IgD-negative memory B cell (primary cell): ENCODE data around the gene RPS6KL1. TPM values are rescaled to one million over a fixed set of nuclear protein-coding genes. Genes with fewer than 3 reads are reported as not detected.

Experiments
- H3K27ac Mint-ChIP-seq, 3 donors: one replicate each; pipeline ENCODE4 v1.8.0; 2020 to 2022; ENCODE audit warnings: mild to moderate bottlenecking in 3 of 3, mixed read lengths in 3 of 3, moderate library complexity in 1 of 3
- H3K27me3 Mint-ChIP-seq: one replicate; pipeline ENCODE4 v1.8.0; 2021; ENCODE audit warnings: mixed read lengths
- H3K36me3 Mint-ChIP-seq: one replicate; pipeline ENCODE4 v1.8.0; 2020; ENCODE audit warnings: mild to moderate bottlenecking, mixed read lengths
- H3K4me1 Mint-ChIP-seq, 3 donors: one replicate each; pipeline ENCODE4 v1.8.0; 2020 to 2022; ENCODE audit warnings: mixed read lengths in 3 of 3, mild to moderate bottlenecking in 1 of 3
- H3K4me3 Mint-ChIP-seq, 4 donors: one replicate each; pipeline ENCODE4 v1.8.0; 2020 to 2022; ENCODE audit warnings: mild to moderate bottlenecking in 4 of 4, mixed read lengths in 4 of 4, moderate library complexity in 3 of 4
- H3K9me3 Mint-ChIP-seq, 3 donors: one replicate each; pipeline ENCODE4 v1.8.0; 2020 to 2021; ENCODE audit warnings: mixed read lengths in 3 of 3, mild to moderate bottlenecking in 1 of 3
- polyA plus RNA-seq: library from polyadenylated mRNA; unstranded; fragments of 300-500 nt; fragmentation: Illumina TruSeq; gene quantifications from one replicate; pipeline ENCODE4 v1.2.3, GENCODE V29; 2021

The RPS6KL1 gene
- polyA plus RNA-seq, 1 donor from 2014 or later, result 1.4 TPM

DNA sequence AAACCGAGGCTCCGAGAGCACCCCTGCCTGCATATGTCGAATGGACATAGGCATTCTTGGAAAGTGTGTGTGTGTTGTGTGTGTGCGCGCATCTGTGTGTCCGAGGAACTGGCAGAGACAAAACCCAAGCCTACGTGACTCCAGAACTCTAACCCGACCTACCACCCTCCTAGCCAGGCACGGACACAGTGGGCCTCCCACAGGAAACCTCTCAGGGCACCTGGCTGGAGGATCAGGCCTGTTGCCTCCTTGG lies 32.9 kb upstream of the RPS6KL1 start:
- Mint-ChIP-seq H3K27me3 (peaks cover 8% of the 10 kb centered on the region), H3K9me3 (no peaks in the 10 kb centered on the region), H3K4me1 (peaks cover 0 to 3% (median 0%) of the 10 kb centered on the region in 3 donors), H3K36me3 (peaks cover 2% of the 10 kb centered on the region), H3K27ac (no peak overlapping the region), H3K4me3 (peak overlapping the region in 3 of 4 donors; percentile 58 to 79 (median 62))

DNA sequence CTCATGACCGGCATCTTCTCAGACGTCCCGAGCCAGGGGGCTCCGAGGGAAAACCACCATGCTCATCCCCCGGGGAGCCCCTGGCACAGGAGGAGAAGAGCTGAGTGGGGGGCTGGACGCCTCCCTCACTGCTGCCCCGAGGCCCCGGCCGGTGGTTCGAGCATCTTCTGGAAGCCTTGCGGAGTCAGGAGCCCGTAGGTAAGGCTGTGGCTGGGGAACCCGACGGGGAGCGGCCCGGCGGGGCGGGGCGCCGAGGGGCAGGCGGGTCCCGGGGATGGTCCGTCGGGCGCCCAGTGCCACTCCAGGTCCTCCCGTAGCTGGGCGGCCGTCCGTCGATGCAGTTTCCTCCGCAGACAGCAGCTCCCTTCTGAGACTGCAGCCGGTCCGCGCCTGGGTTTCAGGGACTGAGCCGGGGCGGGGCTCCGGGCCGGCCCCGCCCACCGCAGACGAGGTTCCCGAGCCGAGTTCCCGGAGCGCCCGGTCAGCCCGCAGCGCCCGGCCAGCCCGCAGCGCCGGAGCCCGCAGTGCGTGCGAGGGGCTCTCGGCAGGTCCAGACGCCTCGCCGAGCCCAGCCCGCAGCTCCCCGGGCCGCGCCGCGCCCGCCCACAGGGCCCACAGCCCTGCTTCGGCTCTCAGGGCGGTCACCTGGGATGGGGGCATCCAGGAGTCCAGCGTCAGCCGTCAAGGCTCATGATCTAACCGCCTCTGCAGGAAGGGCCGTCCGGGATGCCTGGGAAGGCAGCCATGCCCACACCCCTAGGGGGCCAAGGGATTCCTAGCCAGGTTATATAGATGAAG lies 32.4 kb upstream of the RPS6KL1 start, which contains the start of gene PGF:
TSS of gene PGF (minus strand) at position 369 of the 798 bp plus-strand sequence. CDS start at position 14, 355 bp downstream.
- Mint-ChIP-seq H3K27me3 (peaks cover 8% of the 10 kb centered on the region), H3K36me3 (peaks cover 2% of the 10 kb centered on the region), H3K9me3 (no peaks in the 10 kb centered on the region), H3K4me1 (peaks cover 0 to 3% (median 0%) of the 10 kb centered on the region in 3 donors), H3K4me3 (peak within 1 kb of the TSS in 3 of 4 donors; percentile 62 to 81 (median 79)), H3K27ac (peak within 1 kb of the TSS in 1 of 3 donors; percentile 9)

DNA sequence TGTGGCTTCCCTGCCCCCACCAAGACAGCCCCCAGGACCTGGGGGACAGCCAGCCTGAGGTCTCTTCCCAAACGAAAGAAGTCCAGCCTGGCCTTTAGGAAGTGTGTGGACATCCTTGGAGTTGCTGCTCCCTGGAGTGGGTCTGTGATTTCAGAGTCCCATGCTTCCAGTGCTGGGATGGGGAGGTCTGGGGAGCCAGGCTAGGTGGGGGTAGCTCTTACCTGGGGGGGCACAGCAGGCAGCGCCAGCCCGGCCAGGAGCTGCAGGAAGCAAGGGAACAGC lies 31.8 kb upstream of the RPS6KL1 start:
- Mint-ChIP-seq H3K27ac (no peak overlapping the region), H3K9me3 (no peaks in the 10 kb centered on the region), H3K4me1 (peaks cover 0 to 5% (median 0%) of the 10 kb centered on the region in 3 donors), H3K4me3 (peak overlapping the region in 2 of 4 donors; percentile 54 to 72), H3K36me3 (peaks cover 2% of the 10 kb centered on the region), H3K27me3 (peaks cover 9% of the 10 kb centered on the region)

DNA sequence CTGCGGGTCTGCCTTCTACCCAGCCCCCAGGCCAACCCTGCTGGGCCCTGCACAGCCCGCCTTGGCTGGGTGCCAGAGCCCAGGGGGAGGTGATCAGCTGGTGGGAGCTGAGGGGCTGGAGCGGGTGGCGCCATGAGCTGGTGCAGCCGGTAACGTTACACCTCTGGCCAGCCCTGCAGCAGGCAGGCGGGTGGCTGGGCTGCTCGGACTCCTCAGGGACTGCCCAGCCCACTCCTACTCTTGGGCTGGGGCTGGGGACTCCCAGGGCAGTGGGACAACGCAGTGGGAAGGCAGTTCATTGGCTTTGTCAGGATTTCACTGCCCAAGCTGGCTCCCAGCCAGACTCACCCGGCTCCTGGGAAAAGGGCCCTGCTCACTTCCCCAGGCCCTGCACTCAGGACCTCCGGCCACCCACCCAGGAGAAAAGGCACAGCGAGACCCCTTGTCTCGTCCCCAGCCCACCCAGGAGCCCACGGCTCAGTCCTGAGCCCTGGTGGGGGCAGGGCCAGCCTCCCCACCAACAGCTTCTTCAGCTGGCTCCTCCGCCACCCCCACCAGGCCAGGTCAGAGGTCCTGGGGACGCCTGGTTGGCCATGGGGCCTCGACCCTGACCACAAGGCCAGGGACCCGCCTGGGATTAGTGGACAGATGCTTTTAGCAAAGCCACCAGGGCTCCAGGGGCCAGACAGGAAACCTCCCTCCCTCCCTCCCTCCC lies 31.3 kb upstream of the RPS6KL1 start:
- peaks cover 0 to 6% (median 0%) of the 10 kb centered on the region in 3 donors for H3K4me1 Mint-ChIP-seq
- peaks cover 2% of the 10 kb centered on the region for H3K36me3 Mint-ChIP-seq
- no peak overlapping the region for H3K27ac Mint-ChIP-seq
- H3K9me3 Mint-ChIP-seq, result no peaks in the 10 kb centered on the region
- no peak overlapping the region for H3K4me3 Mint-ChIP-seq
- peaks cover 12% of the 10 kb centered on the region for H3K27me3 Mint-ChIP-seq

DNA sequence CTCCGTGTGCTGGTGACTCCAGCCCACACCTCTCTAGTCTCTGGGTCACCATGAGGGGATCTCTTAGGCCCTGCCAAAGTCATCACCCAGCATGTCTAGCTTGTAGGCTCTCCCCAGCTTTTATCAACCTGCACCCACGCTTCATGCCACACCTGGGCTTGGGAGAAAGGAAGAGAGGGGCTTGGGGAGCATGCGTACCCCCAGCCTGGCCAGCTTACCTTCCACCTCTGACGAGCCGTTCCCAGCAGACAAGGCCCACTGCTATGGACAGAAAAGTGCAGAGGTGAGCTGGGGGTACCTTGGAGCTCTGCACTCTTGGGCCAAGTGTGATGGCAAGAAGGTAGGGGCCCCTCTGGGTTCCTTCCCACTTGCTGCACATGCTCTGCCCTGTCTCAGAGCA lies 30.6 kb upstream of the RPS6KL1 start:
- H3K4me3 Mint-ChIP-seq, result no peak overlapping the region
- H3K9me3 Mint-ChIP-seq, result no peaks in the 10 kb centered on the region
- peaks cover 12% of the 10 kb centered on the region for H3K27me3 Mint-ChIP-seq
- no peak overlapping the region for H3K27ac Mint-ChIP-seq
- peaks cover 2% of the 10 kb centered on the region for H3K36me3 Mint-ChIP-seq
- H3K4me1 Mint-ChIP-seq, result peaks cover 0 to 6% (median 0%) of the 10 kb centered on the region in 3 donors

DNA sequence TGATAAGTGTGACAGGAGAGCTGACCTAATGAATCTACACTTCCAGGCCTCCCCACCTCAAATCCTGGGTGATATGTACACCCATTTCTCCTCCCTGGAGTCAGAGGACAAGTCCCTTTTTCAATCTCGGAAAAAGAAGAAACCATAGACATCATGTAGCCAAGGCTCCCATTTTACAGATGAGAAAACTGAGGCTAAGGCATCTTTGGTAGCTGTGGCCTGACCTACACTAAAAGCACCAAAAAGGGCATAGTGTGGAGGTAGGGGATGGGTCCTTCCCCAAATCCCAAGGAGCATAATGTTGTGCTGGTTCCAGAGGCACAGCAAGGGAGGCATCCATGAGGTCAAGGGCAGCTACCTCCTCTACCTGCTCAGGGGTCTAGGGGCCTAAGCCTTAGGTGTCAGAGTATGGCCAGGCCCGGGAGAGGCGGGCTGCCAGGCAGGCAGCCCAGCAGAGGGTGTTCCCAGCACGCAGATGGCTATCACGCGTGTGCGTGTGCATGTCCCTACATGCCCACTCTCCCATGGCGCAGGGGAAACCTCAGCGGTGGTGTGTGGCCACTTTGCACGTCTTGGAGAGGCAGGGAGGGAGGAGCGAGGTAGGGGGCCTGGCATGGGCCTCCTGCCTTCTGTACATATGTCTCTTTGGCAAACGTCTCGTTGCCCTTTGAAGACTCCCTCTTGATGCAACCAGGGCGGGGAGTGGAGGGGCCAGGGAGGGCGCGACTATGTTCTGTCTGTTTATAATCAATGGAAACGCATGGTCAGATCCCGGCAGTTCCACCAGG lies 29.8 kb upstream of the RPS6KL1 start:
- Mint-ChIP-seq H3K27ac (no peak overlapping the region), H3K4me1 (peaks cover 0 to 6% (median 0%) of the 10 kb centered on the region in 3 donors), H3K36me3 (peaks cover 2% of the 10 kb centered on the region), H3K27me3 (peaks cover 12% of the 10 kb centered on the region), H3K4me3 (peak overlapping the region in 1 of 4 donors; percentile 60), H3K9me3 (no peaks in the 10 kb centered on the region)

DNA sequence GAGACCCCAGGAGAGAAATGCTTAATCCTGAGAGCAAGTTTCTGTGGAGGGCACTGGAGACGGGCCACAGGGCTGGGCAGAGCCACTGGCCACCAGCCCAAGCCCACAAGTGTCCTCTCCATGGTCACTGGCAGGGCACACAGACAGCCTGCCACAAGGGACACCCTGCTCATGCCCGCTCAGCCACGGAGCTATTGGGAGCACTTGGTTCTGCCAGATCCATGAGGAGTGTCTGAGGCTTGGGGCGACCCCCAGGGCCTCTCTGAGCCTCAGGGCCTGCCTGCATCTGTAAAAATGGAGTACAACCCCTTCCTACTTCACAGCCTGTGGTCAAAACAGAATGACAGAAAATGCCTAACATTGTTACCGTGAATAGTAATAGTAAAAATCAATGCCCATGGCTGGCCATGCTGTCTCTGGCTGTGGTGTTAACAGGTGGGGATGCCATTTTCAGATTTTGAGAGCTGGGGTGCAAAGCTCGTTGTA lies 29.2 kb upstream of the RPS6KL1 start:
- Mint-ChIP-seq H3K27me3 (peaks cover 12% of the 10 kb centered on the region), H3K4me1 (peaks cover 0 to 6% (median 0%) of the 10 kb centered on the region in 3 donors), H3K4me3 (no peak overlapping the region), H3K9me3 (no peaks in the 10 kb centered on the region), H3K27ac (no peak overlapping the region), H3K36me3 (peaks cover 2% of the 10 kb centered on the region)

DNA sequence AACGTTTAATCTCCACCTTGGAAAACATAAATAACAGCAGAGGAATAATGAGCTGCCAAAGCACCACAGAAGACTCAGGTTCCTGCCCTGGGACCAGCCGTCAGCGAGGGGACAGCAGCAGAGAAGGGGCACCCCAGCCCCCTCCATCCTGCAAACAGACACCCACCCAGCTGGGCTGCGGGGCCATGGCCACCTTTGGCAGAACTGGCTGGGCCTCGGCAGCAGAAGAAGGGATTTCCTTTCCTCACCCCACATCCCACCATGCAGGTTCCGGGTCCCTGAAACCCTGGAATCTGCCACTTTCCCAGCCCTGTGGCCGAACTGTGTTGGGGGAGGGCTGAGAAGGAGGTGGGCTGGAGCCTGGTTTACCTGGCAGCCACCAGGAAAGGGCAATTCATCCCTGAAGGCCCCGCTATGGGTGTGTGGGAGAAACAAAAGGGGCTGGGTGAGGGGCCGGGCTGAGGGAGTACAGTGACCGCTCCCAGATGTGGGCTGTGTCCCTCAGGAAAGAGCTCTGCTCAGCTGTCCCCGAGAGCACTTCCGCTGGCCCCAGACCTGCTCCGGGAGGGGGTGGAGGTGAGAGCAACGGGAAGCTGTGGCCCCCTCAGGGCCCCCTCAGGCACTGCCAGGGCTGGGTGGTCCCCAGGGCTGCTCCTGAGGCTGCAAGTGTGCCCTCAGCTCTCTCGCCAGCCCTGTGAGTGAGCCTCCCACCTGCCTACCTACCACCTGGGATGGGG lies 28.6 kb upstream of the RPS6KL1 start:
- Mint-ChIP-seq H3K27me3 (peaks cover 12% of the 10 kb centered on the region), H3K36me3 (peaks cover 2% of the 10 kb centered on the region), H3K4me1 (peaks cover 2 to 11% (median 5%) of the 10 kb centered on the region in 3 donors), H3K9me3 (no peaks in the 10 kb centered on the region), H3K4me3 (no peak overlapping the region), H3K27ac (no peak overlapping the region)

DNA sequence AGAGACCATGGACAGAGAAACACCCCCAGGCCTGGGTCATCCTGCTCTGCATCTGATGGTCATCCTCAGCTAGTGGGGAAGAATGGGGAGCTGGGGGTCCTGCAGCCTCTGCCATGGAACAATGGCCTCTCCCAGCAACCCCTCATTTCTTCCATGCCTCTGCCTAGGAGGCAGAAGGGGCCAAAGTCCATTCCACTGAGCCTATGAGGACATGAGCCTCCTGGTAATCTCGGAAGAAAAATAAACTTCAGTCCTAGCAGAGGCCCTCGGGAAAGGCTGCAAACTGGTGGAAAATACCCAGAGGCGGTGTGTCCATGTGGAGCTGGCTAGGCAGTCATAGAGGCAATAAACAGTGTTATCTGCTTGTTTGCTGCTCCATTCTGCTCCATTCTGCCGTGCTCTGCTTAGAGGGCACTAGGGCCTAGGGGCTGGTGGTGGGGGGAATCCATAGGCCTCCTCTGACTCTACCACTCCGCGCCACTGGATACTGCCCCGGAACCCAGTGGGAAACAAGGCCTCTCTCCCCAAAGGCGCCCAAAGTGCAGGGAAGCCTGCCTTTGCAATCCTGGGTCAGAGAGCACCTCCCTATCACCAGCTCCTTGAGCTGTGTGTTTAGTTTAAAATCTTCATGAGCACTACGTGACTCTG lies 27.9 kb upstream of the RPS6KL1 start:
- Mint-ChIP-seq H3K4me1 (peaks cover 8 to 13% (median 10%) of the 10 kb centered on the region in 3 donors), H3K36me3 (peaks cover 2% of the 10 kb centered on the region), H3K9me3 (no peaks in the 10 kb centered on the region), H3K4me3 (no peak overlapping the region), H3K27me3 (peaks cover 11% of the 10 kb centered on the region), H3K27ac (no peak overlapping the region)

DNA sequence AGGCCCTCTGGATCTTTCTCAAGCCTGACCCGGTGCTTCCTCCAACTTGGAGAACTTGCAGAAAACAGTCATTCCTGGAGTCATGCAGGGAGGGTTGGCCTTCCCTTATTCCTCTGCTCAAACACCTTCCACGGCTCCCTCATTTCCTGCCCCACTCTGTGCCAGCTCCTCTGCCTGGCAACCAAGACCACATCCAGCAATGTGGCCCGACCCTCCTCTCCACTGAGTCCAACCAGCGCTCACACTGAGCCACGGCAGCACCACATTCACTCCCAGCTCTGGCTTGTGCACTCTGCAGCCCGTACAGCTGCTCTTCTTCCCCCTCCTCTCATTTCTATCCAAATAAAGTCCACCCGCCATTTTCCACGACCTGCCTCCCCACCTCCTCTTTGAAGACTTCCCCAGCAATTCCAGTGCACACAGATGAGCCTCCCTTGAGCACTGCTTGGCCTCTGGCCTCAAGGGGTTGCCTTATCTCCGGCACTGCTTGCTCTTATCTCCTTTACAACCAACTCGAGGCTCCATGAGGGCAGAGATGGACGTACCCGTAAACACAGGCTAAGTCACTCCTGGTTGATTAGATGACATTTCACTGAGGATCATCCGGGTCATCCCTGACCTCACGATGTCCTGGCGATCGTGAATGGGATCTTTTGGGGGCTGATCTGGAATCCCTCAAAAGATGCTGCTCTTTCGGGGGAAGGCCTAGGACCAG lies 27.0 kb upstream of the RPS6KL1 start:
- no peak overlapping the region for H3K4me3 Mint-ChIP-seq
- H3K4me1 Mint-ChIP-seq, result peaks cover 8 to 13% (median 10%) of the 10 kb centered on the region in 3 donors
- H3K27me3 Mint-ChIP-seq, result peaks cover 11% of the 10 kb centered on the region
- no peaks in the 10 kb centered on the region for H3K9me3 Mint-ChIP-seq
- peaks cover 2% of the 10 kb centered on the region for H3K36me3 Mint-ChIP-seq
- H3K27ac Mint-ChIP-seq, result peak overlapping the region in 1 of 3 donors; percentile 48

DNA sequence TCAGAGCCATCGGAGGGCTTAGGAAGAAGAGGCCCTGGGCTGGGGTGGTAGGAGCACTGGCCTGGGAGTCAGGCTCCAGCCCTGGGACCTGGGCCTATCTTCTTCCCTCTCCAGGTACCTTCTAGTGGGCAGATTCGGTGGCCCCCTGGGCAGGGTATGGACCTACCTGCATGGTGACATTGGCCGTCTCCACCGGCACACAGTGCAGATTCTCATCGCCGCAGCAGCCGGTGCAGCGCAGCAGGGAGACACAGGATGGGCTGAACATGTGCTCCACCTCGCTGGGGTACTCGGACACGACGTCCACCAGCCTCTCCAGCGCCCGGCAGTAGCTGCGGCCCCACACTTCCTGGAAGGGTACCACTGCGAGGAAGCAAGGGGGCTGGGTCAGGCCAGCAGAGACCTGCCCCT lies 26.1 kb upstream of the RPS6KL1 start:
- Mint-ChIP-seq H3K4me3 (no peak overlapping the region), H3K36me3 (peaks cover 2% of the 10 kb centered on the region), H3K27ac (no peak overlapping the region), H3K9me3 (no peaks in the 10 kb centered on the region), H3K4me1 (peaks cover 8 to 13% (median 10%) of the 10 kb centered on the region in 3 donors), H3K27me3 (peaks cover 11% of the 10 kb centered on the region)

DNA sequence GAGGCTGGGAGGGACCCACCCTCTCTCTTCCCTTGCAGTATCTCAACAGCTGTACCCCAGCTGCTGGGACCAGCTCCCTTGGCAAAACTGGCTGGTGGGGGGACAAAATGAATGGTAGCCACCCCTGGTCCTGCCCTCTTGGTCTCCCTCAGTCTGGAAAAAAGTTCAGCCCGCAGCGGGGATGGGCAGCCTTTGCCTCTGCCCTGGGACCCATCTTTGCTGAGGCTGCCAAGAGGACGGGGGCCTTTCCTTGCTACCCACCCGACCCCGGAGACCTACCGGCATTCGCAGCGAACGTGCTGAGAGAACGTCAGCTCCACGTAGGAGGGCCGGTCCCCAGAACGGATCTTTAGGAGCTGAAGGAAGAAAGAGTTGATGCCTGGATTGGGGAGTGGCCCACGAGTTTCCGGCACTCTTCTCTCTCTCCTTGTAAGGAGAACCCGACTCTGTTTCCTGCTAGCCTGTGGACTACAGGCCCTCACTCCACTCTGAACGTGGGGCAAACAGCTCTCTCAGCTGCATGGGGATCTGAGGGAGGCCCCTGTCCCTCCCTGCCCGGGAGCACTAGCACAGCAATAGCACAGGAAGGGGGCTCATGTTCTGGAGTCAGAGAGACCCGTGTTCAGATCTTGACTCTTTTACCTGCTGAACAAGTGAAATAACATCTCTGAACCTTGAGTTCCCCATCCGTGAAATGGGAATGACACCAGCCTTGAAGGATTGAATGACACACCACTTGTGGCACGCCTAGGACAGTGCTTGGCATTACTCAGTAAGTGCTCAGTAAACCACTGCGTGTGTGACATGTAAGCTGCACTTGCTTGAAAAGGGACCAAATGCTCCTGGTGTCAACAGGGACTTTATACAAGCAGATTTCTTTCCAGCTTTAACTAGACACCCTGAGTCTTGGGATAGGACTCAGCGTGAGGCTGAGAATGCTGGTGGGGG lies 25.4 kb upstream of the RPS6KL1 start:
- H3K27ac Mint-ChIP-seq, result no peak overlapping the region
- H3K4me1 Mint-ChIP-seq, result peaks cover 10 to 13% (median 11%) of the 10 kb centered on the region in 3 donors
- no peaks in the 10 kb centered on the region for H3K9me3 Mint-ChIP-seq

More for the DNA sequence above, 25.4 kb upstream of the RPS6KL1 start:
- Mint-ChIP-seq H3K27me3 (peaks cover 10% of the 10 kb centered on the region), H3K4me3 (no peak overlapping the region), H3K36me3 (peaks cover under 1% of the 10 kb centered on the region)
